Breast epithelium (tissue), 3 donors: ENCODE results near the gene BPIFA2.

ENCODE experiments used
- CTCF ChIP-seq, 3 donors: fragments of 450-650 bp; IDR thresholded peaks; one replicate each; pipeline ENCODE4 v1.5.1; 2016 to 2017; ENCODE audit warnings: antibody characterized with exemption in 3 of 3, mild to moderate bottlenecking in 3 of 3, moderate library complexity in 3 of 3
- POLR2AphosphoS5 ChIP-seq, 3 donors: sonication (generic); formaldehyde crosslinking; IDR thresholded peaks; one replicate each; pipeline ENCODE4 v1.6.1; 2017; ENCODE audit warnings: antibody characterized with exemption in 3 of 3

GRCh38 chr20:33210371-33210770 is 42.4 kb downstream of the BPIFA2 start:
- no peak for TF ChIP-seq CTCF (IDR thresholded peaks at IDR 0.05)
- no peak for TF ChIP-seq POLR2AphosphoS5 (IDR thresholded peaks at IDR 0.05)
